Posterior vena cava (tissue), 2 donors: ENCODE data around the gene AGT. TPM values are rescaled to one million over a fixed set of nuclear protein-coding genes. Genes with fewer than 3 reads are reported as not detected.
"Not testable (repeated sequence)": the region's sequence is repeated elsewhere in the genome, so short reads cannot be mapped to it uniquely, and the experiment has no call there.

Experiments used
- DNase-seq: peaks from one replicate; pipeline ENCODE4 v3.0.0-alpha.2; 2020; ENCODE audit warnings: low spot score
- intact Hi-C, 2 donors: fragments of 100-400 bp; cut with DNase I; formaldehyde crosslinking; loops; one replicate each; pipeline versions ENCODE4 v1.14.1 to v1.14.2; 2022 to 2023
- total RNA-seq, 2 donors: library from RNA; stranded (reverse); fragmentation: NEBNext Ultra II Directional; extraction: Animal tissue kit (Norgen Biotek cat#: 25700); gene quantifications; one replicate each; pipeline ENCODE4 v1.2.1, GENCODE V29; 2021
- donor health status: DM: yes; HTN: yes; CAD: no.
- donor health status: DM: yes; HTN: yes; CAD: no.

Gene AGT
- total RNA-seq, 2 donors from 2014 or later, result 22.5 to 57.0 TPM

DNA sequence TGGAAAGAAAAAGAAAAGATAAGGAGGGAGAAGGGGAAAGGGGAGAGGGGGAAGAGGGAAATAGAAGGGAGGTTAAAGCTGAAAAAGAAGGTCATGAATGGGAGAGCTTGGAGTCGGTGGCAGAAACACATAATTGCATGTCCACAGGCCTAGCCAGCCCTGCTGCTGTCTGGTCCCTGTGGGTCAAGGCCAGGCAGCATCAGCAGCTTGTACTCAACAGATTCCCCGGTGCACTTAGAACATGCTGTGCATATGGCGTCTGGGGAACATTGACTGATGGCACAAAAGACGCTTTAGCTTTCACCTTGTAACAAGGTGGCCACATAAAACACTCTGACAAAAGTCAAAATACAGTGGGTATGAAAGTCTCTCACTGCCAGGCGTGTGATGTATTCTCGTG is 45.7 kb downstream of the AGT start:
- no peak for DNase-seq
- intact Hi-C loops, result no loop called here

DNA sequence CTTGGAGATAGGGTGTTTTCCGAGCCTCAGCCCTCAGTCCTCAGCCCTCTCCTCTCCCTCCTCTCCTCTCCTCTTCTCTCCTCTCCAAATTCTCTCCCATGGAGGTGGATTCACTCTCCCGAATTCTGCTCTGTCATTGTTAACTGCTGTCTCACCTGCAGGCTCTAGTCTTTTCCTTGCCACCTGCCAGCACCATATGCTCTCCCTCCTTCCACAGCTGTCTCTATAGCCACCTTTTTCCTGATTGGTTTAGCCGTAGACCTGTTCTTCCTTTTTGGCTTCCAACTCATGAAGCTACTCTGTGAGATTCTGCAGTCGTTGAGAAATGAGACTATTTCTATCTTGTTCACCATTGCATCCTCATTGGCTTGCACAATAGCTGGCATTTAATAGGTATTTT is 51.9 kb downstream of the AGT start:
- intact Hi-C loops, result no loop called here
- no peak for DNase-seq

DNA sequence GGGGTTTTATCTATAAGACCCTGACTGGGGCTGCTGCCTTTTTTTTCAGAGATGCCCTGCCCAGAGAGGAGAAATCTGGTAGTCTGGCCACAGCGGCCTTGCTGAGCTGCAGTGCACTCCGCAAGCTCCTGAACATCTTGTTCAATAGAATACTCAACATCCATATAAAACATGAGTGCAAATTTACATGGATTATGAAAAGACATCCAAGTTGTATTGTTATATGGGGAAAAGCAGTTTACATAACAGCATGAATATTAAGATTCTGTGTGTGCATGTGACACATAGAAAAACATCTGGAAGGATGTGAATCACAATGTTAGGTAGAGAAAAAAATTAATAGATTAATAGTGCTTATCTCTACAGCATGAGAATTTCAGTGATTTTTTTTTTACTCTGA is 55.2 kb downstream of the AGT start:
- intact Hi-C loops, result loop anchor here in 1 of 2 donors (2.0 kb wide), 1 partner anchor 22 kb away; no protein-coding TSS in a partner anchor
- no peak for DNase-seq

DNA sequence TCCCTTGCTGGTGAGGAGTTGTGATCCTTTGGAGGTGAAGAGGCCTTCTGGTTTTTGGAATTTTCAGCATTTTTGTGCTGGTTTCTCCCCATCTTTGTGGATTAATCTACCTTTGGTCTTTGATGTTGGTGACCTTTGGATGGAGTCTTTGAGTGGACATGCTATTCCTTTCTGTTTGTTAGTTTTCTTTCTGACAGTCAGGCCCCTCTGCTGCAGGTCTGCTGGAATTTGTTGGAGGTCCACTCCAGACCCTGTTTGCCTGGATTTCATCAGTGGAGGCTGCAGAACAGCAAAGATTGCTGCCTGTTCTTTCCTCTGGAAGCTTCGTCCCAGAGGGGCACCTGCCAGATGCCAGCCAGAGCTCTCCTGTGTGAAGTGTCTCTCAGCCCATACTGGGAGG is 55.8 kb downstream of the AGT start:
- not testable (repeated sequence) for DNase-seq
- intact Hi-C loops, result loop anchor here in 1 of 2 donors (2.0 kb wide), 1 partner anchor 23 kb away; no protein-coding TSS in a partner anchor

DNA sequence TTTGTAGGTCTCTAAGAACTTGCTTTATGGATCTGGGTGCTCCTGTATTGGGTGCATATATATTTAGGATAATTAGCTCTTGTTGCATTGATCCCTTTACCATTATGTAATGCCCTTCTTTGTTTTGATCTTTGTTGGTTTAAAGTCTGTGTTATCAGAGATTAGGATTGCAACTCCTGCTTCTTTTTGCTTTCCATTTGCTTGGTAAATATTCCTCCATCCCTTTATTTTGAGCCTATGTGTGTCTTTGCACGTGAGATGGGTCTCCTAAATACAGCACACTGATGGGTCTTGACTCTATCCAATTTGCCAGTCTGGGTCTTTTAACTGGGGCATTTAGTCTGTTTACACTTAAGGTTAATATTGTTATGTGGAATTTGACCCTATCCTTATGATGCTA is 57.2 kb downstream of the AGT start:
- intact Hi-C loops, DNase-seq: not testable (repeated sequence)

Other genes starting within 250 kb of the AGT start
- 10 to 100 TPM; 18.1 to 18.5 TPM for gene COG2, start 71.6 kb downstream of the AGT start, total RNA-seq
- gene CAPN9, start 33.3 kb upstream of the AGT start, total RNA-seq, result not detected
- 10 to 100 TPM; 79.5 to 98.4 TPM for gene C1orf198, start 154.4 kb upstream of the AGT start, total RNA-seq